Loucy (cell line): ENCODE measurements around the gene MED13L.

Experiments
- H2AFZ ChIP-seq: fragments of 200-600 bp; sonication (generic); 2 replicates; pipeline ENCODE4 v1.6.0; 2016; ENCODE audit warnings: antibody characterized with exemption, mild to moderate bottlenecking, low read length, moderate library complexity
- H3F3A ChIP-seq: fragments of 200-600 bp; 2 replicates; pipeline ENCODE4 v1.6.0; 2016; ENCODE audit warnings: antibody characterized with exemption, low read depth, mild to moderate bottlenecking
- H3K27me3 ChIP-seq: fragments of 200-600 bp; sonication (generic); 2 replicates; pipeline ENCODE4 v1.6.1; 2014; ENCODE audit warnings: low read length, mild to moderate bottlenecking; ENCODE audit not compliant: insufficient read depth, poor library complexity, severe bottlenecking
- H3K36me3 ChIP-seq: fragments of 200-600 bp; sonication (generic); 2 replicates; pipeline ENCODE4 v1.6.1; 2016; ENCODE audit warnings: low read length; ENCODE audit not compliant: insufficient read depth
- H3K4me1 ChIP-seq: fragments of 200-600 bp; sonication (generic); 2 replicates; pipeline ENCODE4 v1.5.1; 2014; ENCODE audit warnings: low read length, mild to moderate bottlenecking; ENCODE audit not compliant: insufficient read depth, poor library complexity, severe bottlenecking
- H3K4me2 ChIP-seq: fragments of 200-600 bp; sonication (generic); 2 replicates; pipeline ENCODE4 v1.6.0; 2014; ENCODE audit warnings: antibody characterized with exemption, low read length, low read depth, mild to moderate bottlenecking; ENCODE audit not compliant: poor library complexity, severe bottlenecking
- H3K4me3 ChIP-seq: fragments of 200-600 bp; sonication (generic); 2 replicates; pipeline ENCODE4 v1.5.1; 2014; ENCODE audit warnings: low read length, mild to moderate bottlenecking, mixed read lengths; ENCODE audit not compliant: poor library complexity, severe bottlenecking
- H3K79me2 ChIP-seq: fragments of 200-600 bp; sonication (generic); 2 replicates; pipeline ENCODE4 v1.6.1; 2014; ENCODE audit warnings: low read length; ENCODE audit not compliant: insufficient read depth
- H3K9ac ChIP-seq: fragments of 200-600 bp; sonication (generic); 2 replicates; pipeline ENCODE4 v1.6.0; 2014; ENCODE audit warnings: mild to moderate bottlenecking, low read depth, low read length, moderate library complexity; ENCODE audit not compliant: poor library complexity, severe bottlenecking
- H3K9me2 ChIP-seq: fragments of 200-600 bp; sonication (generic); replicated peaks from 2 replicates; pipeline ENCODE4 v1.6.1; 2016; ENCODE audit warnings: low read depth, low read length, mixed read lengths
- H3K9me3 ChIP-seq: fragments of 200-600 bp; sonication (generic); 2 replicates; pipeline ENCODE4 v1.6.1; 2014; ENCODE audit warnings: mild to moderate bottlenecking, antibody characterized with exemption, low read length, low read depth; ENCODE audit not compliant: insufficient read depth
- H4K20me1 ChIP-seq: fragments of 200-600 bp; sonication (generic); 2 replicates; pipeline ENCODE4 v1.6.0; 2014; ENCODE audit warnings: antibody characterized with exemption, low read length, mild to moderate bottlenecking; ENCODE audit not compliant: insufficient read depth, poor library complexity, severe bottlenecking
- EZH2phosphoT487 ChIP-seq: fragments of 200-600 bp; IDR thresholded peaks from 2 replicates; pipeline ENCODE4 v1.6.1; 2018; ENCODE audit warnings: antibody characterized with exemption, mild to moderate bottlenecking, moderate library complexity, borderline replicate concordance
- TF ChIP-seq, protein P1 (sequence below): fragments of 200-600 bp; sonication (generic); conservative IDR thresholded peaks from 2 replicates; pipeline ENCODE4 v1.5.1; 2014; ENCODE audit warnings: mild to moderate bottlenecking, antibody characterized with exemption, low read length

MED13L gene

DNA sequence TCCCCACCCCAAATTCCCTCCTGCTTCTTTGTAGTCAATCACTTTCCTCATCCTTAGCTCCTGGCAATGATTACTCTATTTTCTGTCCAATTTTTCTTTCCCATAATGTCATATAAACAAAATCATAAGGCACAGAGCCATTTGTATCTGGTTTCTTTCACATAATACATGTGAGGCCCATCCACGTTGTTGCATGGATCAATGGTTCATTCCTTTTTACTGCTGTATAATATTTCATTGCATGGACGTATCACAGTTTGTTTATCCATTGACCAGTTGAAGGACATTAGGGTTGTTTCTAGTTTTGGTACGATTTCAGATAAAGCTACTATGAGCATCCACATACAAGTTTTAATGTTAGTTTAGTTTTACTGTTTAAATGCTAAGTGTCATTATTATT is 13.7 kb upstream of the MED13L start:
- H3K9me3 ChIP-seq: no peaks in the 10 kb centered on the region
- H3K36me3 ChIP-seq: no peaks in the 10 kb centered on the region
- H3K4me3 ChIP-seq: no peak overlapping the region
- H3K4me2 ChIP-seq: no peak overlapping the region
- no peaks in the 10 kb centered on the region for H4K20me1 ChIP-seq
- no peaks in the 10 kb centered on the region for H3F3A ChIP-seq
- no peak overlapping the region for H3K9ac ChIP-seq
- no peaks in the 10 kb centered on the region for H3K4me1 ChIP-seq
- no peak overlapping the region for H2AFZ ChIP-seq
- TF ChIP-seq EZH2phosphoT487: no peak
- TF ChIP-seq, protein P1, sequence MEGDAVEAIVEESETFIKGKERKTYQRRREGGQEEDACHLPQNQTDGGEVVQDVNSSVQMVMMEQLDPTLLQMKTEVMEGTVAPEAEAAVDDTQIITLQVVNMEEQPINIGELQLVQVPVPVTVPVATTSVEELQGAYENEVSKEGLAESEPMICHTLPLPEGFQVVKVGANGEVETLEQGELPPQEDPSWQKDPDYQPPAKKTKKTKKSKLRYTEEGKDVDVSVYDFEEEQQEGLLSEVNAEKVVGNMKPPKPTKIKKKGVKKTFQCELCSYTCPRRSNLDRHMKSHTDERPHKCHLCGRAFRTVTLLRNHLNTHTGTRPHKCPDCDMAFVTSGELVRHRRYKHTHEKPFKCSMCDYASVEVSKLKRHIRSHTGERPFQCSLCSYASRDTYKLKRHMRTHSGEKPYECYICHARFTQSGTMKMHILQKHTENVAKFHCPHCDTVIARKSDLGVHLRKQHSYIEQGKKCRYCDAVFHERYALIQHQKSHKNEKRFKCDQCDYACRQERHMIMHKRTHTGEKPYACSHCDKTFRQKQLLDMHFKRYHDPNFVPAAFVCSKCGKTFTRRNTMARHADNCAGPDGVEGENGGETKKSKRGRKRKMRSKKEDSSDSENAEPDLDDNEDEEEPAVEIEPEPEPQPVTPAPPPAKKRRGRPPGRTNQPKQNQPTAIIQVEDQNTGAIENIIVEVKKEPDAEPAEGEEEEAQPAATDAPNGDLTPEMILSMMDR: no peak
- H3K27me3 ChIP-seq: no peaks in the 10 kb centered on the region
- H3K79me2 ChIP-seq: no peaks in the 10 kb centered on the region
- no peaks in the 10 kb centered on the region for H3K9me2 ChIP-seq

DNA sequence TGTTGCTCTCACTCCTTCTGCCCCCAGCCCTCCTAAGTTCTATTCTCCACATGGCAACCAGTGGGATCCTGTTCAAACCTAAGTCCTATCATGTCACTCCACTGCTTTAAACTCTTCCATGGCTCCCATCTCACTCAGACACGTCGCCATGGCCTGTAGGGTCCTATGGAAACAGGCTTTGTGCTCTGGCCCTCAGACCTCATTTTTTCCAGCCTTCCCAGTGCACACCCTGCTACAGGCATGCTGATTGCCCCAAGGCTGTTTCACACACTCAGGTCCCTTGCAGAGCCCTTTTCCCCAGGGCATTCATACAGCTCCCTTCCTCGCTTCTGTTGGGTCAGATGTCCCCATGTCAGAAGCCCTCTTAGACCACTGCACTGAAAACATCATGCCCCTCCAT is 11.2 kb upstream of the MED13L start:
- Histone ChIP-seq H3K4me2 (no peak overlapping the region), H3K4me1 (no peaks in the 10 kb centered on the region), H3F3A (no peaks in the 10 kb centered on the region), H3K79me2 (no peaks in the 10 kb centered on the region), H3K9me2 (no peaks in the 10 kb centered on the region), H4K20me1 (no peaks in the 10 kb centered on the region), H3K27me3 (no peaks in the 10 kb centered on the region), H3K36me3 (no peaks in the 10 kb centered on the region), H2AFZ (no peak overlapping the region), H3K4me3 (no peak overlapping the region), H3K9ac (no peak overlapping the region), H3K9me3 (no peaks in the 10 kb centered on the region)
- no peak for TF ChIP-seq EZH2phosphoT487
- TF ChIP-seq, protein P1: no peak

DNA sequence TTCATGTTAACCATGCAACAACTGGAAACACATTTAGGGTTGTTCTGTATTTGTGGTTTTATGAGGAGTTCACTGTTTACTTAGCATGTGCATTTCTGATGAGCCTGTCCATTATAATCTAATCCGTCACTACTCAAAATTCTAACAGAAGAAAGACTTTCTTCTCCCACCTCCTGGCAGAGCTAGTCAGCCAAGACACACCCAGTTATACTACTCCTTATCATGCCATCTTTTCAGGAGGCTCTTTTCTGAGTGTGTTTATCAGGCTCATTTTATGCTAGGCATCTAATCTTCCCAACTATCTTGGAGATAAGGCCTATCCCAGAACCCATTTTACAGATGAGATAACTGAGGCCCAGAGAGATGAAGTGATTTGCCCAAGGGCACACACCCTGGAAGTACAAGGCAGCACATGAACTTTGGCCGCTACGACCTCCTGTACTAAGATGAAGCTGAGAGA is 10.4 kb upstream of the MED13L start:
- Histone ChIP-seq H3K9ac (no peak overlapping the region), H3K36me3 (no peaks in the 10 kb centered on the region), H3K4me1 (no peaks in the 10 kb centered on the region), H2AFZ (no peak overlapping the region), H3K4me3 (no peak overlapping the region), H3F3A (no peaks in the 10 kb centered on the region), H3K9me2 (no peaks in the 10 kb centered on the region), H3K79me2 (no peaks in the 10 kb centered on the region), H4K20me1 (no peaks in the 10 kb centered on the region), H3K27me3 (no peaks in the 10 kb centered on the region), H3K4me2 (no peak overlapping the region), H3K9me3 (no peaks in the 10 kb centered on the region)
- TF ChIP-seq, protein P1: no peak
- TF ChIP-seq EZH2phosphoT487: no peak
